K562 (cell line): ENCODE measurements around the gene ECE2. TPM values are rescaled to one million over a fixed set of nuclear protein-coding genes. Genes with fewer than 3 reads are reported as not detected.

Source experiments
- ATAC-seq: fragments of 200-7000 bp; cut with Tn5 transposase; 3 replicates; pipeline ENCODE4 v1.9.1; 2020; ENCODE audit warnings: moderate library complexity
- BruUV-seq: library from RNA; stranded (reverse); fragments of 400-500 nt; replicated peaks from 2 replicates; lab custom pipeline; 2021; lab: Mats Ljungman, UMichigan
- CTCF ChIA-PET: fragments of 300-600 bp; formaldehyde crosslinking; extraction: SDS; loops from one replicate; lab custom pipeline; 2021; ENCODE audit warnings: low intra/inter-chr PET ratio; lab: Yijun Ruan, JAX
- POLR2A ChIA-PET: fragments of 300-600, 350-650 bp; sonication (Branson Sonifier 250); formaldehyde crosslinking; extraction: SDS; loops from one replicate; lab custom pipeline; 2021; ENCODE audit warnings: antibody characterized with exemption, inconsistent platforms; lab: Yijun Ruan, JAX
- DNase-seq, 4 experiments: peaks; one replicate each; pipeline versions ENCODE4 v3.0.0 to v3.0.0-alpha.2; 2011 to 2018; ENCODE audit warnings: low spot score in 3 of 4, mixed read lengths in 3 of 4; ENCODE audit errors: extremely low read depth in 1 of 4
- FAIRE-seq: peaks from 2 replicates; lab custom pipeline; 2011; peaks lifted over from hg19 to GRCh38; lab: Jason Lieb, UNC
- H2AFZ ChIP-seq: 2 replicates; pipeline ENCODE4 v1.6.0; 2011; ENCODE audit warnings: low read depth, low read length, control low read depth, inconsistent platforms
- H3K27ac ChIP-seq: fragments of 200-600 bp; 3 replicates; pipeline ENCODE4 v1.8.0; 2011; ENCODE audit warnings: low read depth, mild to moderate bottlenecking, control low read depth, inconsistent platforms, low read length, moderate library complexity, mixed read lengths; ENCODE audit errors: extremely low read depth
- H3K27me3 ChIP-seq, 2 experiments: fragments of 300-600 bp in 1 of 2; 2 replicates in 1 of 2; 3 replicates in 1 of 2; pipeline versions ENCODE4 v1.6.0 to v1.8.0; 2011; ENCODE audit warnings: inconsistent platforms in 2 of 2, low read length in 2 of 2, mild to moderate bottlenecking in 1 of 2, mixed read lengths in 1 of 2, moderate library complexity in 1 of 2; ENCODE audit not compliant: control insufficient read depth in 2 of 2, insufficient read depth in 2 of 2
- H3K36me3 ChIP-seq: fragments of 300-600 bp; 3 replicates; pipeline ENCODE4 v1.8.0; 2011; ENCODE audit warnings: mild to moderate bottlenecking, low read length, inconsistent platforms; ENCODE audit not compliant: control insufficient read depth, insufficient read depth
- H3K4me1 ChIP-seq, 2 experiments: fragments of 200-600 bp in 1 of 2; replicated peaks in 1 of 2; 2 replicates in 1 of 2; 3 replicates in 1 of 2; pipeline versions ENCODE4 v1.5.1 to v1.8.0; 2011; ENCODE audit warnings: inconsistent platforms in 2 of 2, low read length in 2 of 2, mild to moderate bottlenecking in 1 of 2, mixed read lengths in 1 of 2, moderate library complexity in 1 of 2; ENCODE audit not compliant: control insufficient read depth in 2 of 2, insufficient read depth in 2 of 2
- H3K4me2 ChIP-seq: 2 replicates; pipeline ENCODE4 v1.6.1; 2011; ENCODE audit warnings: low read length, control low read depth, inconsistent platforms, mixed read lengths; ENCODE audit not compliant: insufficient read depth
- H3K4me3 ChIP-seq: fragments of 200-600 bp; sonication (generic), shearing (Covaris generic); 2 replicates; pipeline ENCODE4 v1.5.1; 2016; ENCODE audit warnings: control low read depth, inconsistent platforms
- H3K79me2 ChIP-seq: fragments of 200-600 bp; 3 replicates; pipeline ENCODE4 v1.8.0; 2011; ENCODE audit warnings: low read length, inconsistent platforms; ENCODE audit not compliant: control insufficient read depth, insufficient read depth
- H3K9ac ChIP-seq, 2 experiments: 2 replicates each; pipeline versions ENCODE4 v1.6.0 to v1.6.1; 2011; ENCODE audit warnings: low read depth in 2 of 2, low read length in 2 of 2, control low read depth in 1 of 2, inconsistent platforms in 1 of 2, mild to moderate bottlenecking in 1 of 2, mixed read lengths in 1 of 2; ENCODE audit not compliant: insufficient read depth in 1 of 2
- H3K9me1 ChIP-seq: one replicate; pipeline ENCODE4 v1.6.0; 2011; ENCODE audit warnings: inconsistent platforms, mild to moderate bottlenecking, low read length, moderate library complexity; ENCODE audit not compliant: control insufficient read depth, insufficient read depth
- H3K9me3 ChIP-seq: replicated peaks from 2 replicates; pipeline ENCODE4 v1.5.1; 2011; ENCODE audit warnings: low read depth, low read length, inconsistent platforms; ENCODE audit not compliant: control insufficient read depth, insufficient read depth
- H4K20me1 ChIP-seq: replicated peaks from 2 replicates; pipeline ENCODE4 v1.6.1; 2011; ENCODE audit warnings: low read length, inconsistent platforms, mixed read lengths; ENCODE audit not compliant: control insufficient read depth, insufficient read depth
- CBFB ChIP-seq: sonication (generic); formaldehyde crosslinking; IDR thresholded peaks from 2 replicates; pipeline ENCODE4 v1.4.0; 2020; ENCODE audit warnings: mild to moderate bottlenecking, missing genetic modification reagents
- CREB1 ChIP-seq, 2 experiments: sonication (generic) in 1 of 2; formaldehyde crosslinking in 1 of 2; IDR thresholded peaks; 2 replicates each; pipeline versions ENCODE4 v1.6.1 to v1.8.0; 2012 to 2022; ENCODE audit warnings: inconsistent platforms in 1 of 2, mild to moderate bottlenecking in 1 of 2, missing genetic modification reagents in 1 of 2, moderate library complexity in 1 of 2
- SPI1 ChIP-seq: IDR thresholded peaks from 2 replicates; pipeline ENCODE4 v1.6.1; 2011; ENCODE audit warnings: low read depth, low read length, control low read depth, borderline replicate concordance
- WGBS: fragments of 100-300 bp; shearing (Covaris generic); methylation state at CpG from one replicate; pipeline ENCODE4 v1.1.6; 2016; ENCODE audit warnings: low coverage, mixed read lengths; ENCODE audit not compliant: insufficient coverage; ENCODE audit errors: missing lambda C conversion rate; 5-methylcytosine and 5-hydroxymethylcytosine counted together
- in situ Hi-C: fragments of 300-500 bp; cut with MboI; formaldehyde crosslinking; loops from 4 replicates; pipeline ENCODE4 v1.15.0; 2018; ENCODE audit warnings: inconsistent platforms, mixed read lengths
- intact Hi-C: fragments of 100-400 bp; cut with micrococcal nuclease; formaldehyde crosslinking; loops from 2 replicates; pipeline ENCODE4 v1.14.2; 2022
- polyA plus RNA-seq, 8 experiments: library from polyadenylated mRNA; depleted of rRNA in 4 of 8; stranded (reverse) in 5 of 8; unstranded in 3 of 8; fragments of >200 nt; fragmentation: Nextera tagmentation in 2 of 8; fragmentation: Illumina TruSeq in 1 of 8; extraction: Ambion mirVana in 2 of 8; extraction: Trizol in 1 of 8; gene quantifications; 2 replicates each; pipeline versions ENCODE4 v1.2.1 to v1.2.3, GENCODE V29; 2011 to 2014; ENCODE audit warnings: inconsistent platforms in 1 of 8, missing spikeins in 1 of 8
- total RNA-seq, 7 experiments: library from RNA; depleted of rRNA in 6 of 7; stranded (reverse); fragments of >200 nt in 6 of 7; fragmentation: Illumina TruSeq in 2 of 7; extraction: Trizol in 2 of 7; gene quantifications; 2 replicates each; pipeline versions ENCODE4 v1.2.1 to v1.2.3, GENCODE V29; 2011 to 2021; ENCODE audit warnings: low replicate concordance in 1 of 7
- TF ChIP-seq, protein P1 (sequence below): fragments of 250-450 bp; sonication (Bioruptor Pico); IDR thresholded peaks from 2 replicates; pipeline ENCODE4 v1.4.0; 2020; ENCODE audit warnings: mild to moderate bottlenecking, moderate library complexity

The ECE2 gene
- total and polyA plus RNA-seq, 9 of the 15 experiments (the other 6 are each of a cell fraction or from before 2014, with no cell fraction given): not detected

DNA sequence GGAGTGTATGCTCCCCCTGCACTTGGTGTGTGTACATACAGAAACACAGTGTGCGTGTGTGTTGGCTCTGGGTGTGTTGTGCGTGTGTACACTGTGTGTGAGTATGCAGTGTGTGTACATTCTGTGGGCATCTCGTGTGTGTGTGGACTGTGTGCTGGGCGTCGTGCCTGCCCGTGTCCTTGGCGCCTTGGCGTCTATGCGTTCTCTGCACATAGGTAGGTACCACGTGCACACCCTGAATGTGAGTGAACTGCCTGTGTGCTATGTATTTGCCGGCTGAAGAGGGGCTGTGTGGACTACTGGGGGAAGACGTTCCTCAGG, 481 bp upstream of the ECE2 start:
- FAIRE-seq (no peak), DNase-seq (no peak), ATAC-seq (no peak)
- H3K79me2 ChIP-seq: no peaks in the 10 kb centered on the region
- intact Hi-C loops: no loop called here
- no peak overlapping the region for H3K9ac ChIP-seq
- no peaks in the 10 kb centered on the region for H3K36me3 ChIP-seq
- no peak overlapping the region for H3K27ac ChIP-seq
- no peaks in the 10 kb centered on the region for H3K9me1 ChIP-seq
- 39% methylated on average over 12 of the region's 12 CpGs for WGBS
- peaks cover 0 to 8% of the 10 kb centered on the region in 2 experiments; a peak in 1 of 5 replicates for H3K4me1 ChIP-seq
- no peaks in the 10 kb centered on the region for H3K9me3 ChIP-seq
- H3K27me3 ChIP-seq: peaks cover 38 to 43% of the 10 kb centered on the region in 2 experiments
- H3K4me3 ChIP-seq: no peak overlapping the region
- ChIA-PET CTCF (no interaction called here), POLR2A (no interaction called here)
- H3K4me2 ChIP-seq: no peak overlapping the region
- BruUV-seq: no TSS peak
- 0 out of 2 replicates have a peak, but pooled peaks have one; percentile 24 for TF ChIP-seq CBFB (CRISPR knock-in tag)
- TF ChIP-seq, protein P1, sequence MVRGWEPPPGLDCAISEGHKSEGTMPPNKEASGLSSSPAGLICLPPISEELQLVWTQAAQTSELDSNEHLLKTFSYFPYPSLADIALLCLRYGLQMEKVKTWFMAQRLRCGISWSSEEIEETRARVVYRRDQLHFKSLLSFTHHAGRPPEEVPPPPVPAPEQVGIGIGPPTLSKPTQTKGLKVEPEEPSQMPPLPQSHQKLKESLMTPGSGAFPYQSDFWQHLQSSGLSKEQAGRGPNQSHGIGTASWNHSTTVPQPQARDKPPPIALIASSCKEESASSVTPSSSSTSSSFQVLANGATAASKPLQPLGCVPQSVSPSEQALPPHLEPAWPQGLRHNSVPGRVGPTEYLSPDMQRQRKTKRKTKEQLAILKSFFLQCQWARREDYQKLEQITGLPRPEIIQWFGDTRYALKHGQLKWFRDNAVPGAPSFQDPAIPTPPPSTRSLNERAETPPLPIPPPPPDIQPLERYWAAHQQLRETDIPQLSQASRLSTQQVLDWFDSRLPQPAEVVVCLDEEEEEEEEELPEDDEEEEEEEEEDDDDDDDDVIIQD (CRISPR knock-in tag): no peak
- H2AFZ ChIP-seq: 0 out of 2 replicates have a peak overlapping the region, but pooled peaks have one; percentile 24
- in situ Hi-C loops: no loop called here
- no peaks in the 10 kb centered on the region; the same call in 1 of the 2 replicates for H4K20me1 ChIP-seq

DNA sequence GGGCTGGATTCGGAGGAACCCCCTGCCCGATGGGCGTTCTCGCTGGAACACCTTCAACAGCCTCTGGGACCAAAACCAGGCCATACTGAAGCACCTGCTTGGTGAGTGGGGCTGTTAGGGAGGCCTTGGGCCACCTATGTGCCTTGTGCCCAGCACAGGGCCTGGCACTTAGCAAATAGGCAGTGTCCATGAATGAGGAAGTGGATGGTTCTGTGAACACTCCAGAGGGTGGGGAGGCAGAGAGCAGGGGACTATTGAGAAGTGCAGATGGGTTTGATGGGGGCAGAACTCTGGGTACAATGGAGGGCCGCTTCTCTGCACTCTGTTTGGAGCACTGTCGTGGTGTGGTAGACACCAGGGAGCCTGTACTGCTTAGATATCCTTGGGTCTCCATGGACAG, 1.5 kb downstream of the ECE2 start:
- Histone ChIP-seq H3K9me3 (no peaks in the 10 kb centered on the region), H3K4me1 (peaks cover 0 to 8% of the 10 kb centered on the region in 2 experiments; a peak in 1 of 5 replicates), H3K27ac (no peak overlapping the region), H4K20me1 (no peaks in the 10 kb centered on the region; the same call in 1 of the 2 replicates), H3K27me3 (peaks cover 48 to 55% of the 10 kb centered on the region in 2 experiments), H3K79me2 (no peaks in the 10 kb centered on the region), H2AFZ (no peak overlapping the region), H3K36me3 (no peaks in the 10 kb centered on the region), H3K4me2 (no peak overlapping the region), H3K9me1 (no peaks in the 10 kb centered on the region), H3K9ac (0 out of 4 replicates have a peak overlapping the region, but pooled peaks of 1 of the 2 experiments have one; percentile 21), H3K4me3 (no peak overlapping the region)
- FAIRE-seq (no peak), DNase-seq (no peak), ATAC-seq (peak; percentile 38)
- WGBS: 2% methylated on average over 6 of the region's 6 CpGs
- BruUV-seq: no TSS peak
- TF ChIP-seq SPI1: peak; percentile 56; the same call in 1 of the 2 replicates
- no peak for TF ChIP-seq CREB1 (IDR thresholded peaks at IDR 0.05)
- TF ChIP-seq CREB1 (CRISPR knock-in tag; IDR thresholded peaks at IDR 0.05): no peak
- ChIA-PET CTCF (no interaction called here), POLR2A (interaction anchor here (1.0 kb wide), 1 partner anchor 19 kb away, joined by 4 read pairs; no protein-coding TSS in a partner anchor)
- in situ Hi-C loops (no loop called here), intact Hi-C loops (no loop called here)
